GM23338 (cell line): ENCODE results near the gene ETV1. TPM values are rescaled to one million over a fixed set of nuclear protein-coding genes. Genes with fewer than 3 reads are reported as not detected.

Experiments
- ATAC-seq: fragments of 200-7000 bp; cut with Tn5 transposase; 3 replicates; pipeline ENCODE4 v1.9.1; 2020
- DNase-seq: peaks from one replicate; pipeline ENCODE4 v3.0.0-alpha.2; 2015; ENCODE audit warnings: low spot score
- H2AFZ ChIP-seq: fragments of 200-600 bp; sonication (generic); 2 replicates; pipeline ENCODE4 v1.8.0; 2016; ENCODE audit warnings: antibody characterized with exemption, mild to moderate bottlenecking, moderate library complexity
- H3F3A ChIP-seq: fragments of 200-600 bp; sonication (generic); replicated peaks from 2 replicates; pipeline ENCODE4 v1.8.0; 2017; ENCODE audit warnings: antibody characterized with exemption, mixed run types, low read depth
- H3K27ac ChIP-seq: fragments of 200-600 bp; sonication (generic); 2 replicates; pipeline ENCODE4 v1.6.1; 2016; ENCODE audit warnings: low read depth
- H3K27me3 ChIP-seq: fragments of 200-600 bp; sonication (generic); 2 replicates; pipeline ENCODE4 v1.8.0; 2016; ENCODE audit warnings: mild to moderate bottlenecking, mixed run types, moderate library complexity; ENCODE audit not compliant: insufficient read depth
- H3K36me3 ChIP-seq: fragments of 200-600 bp; sonication (generic); 2 replicates; pipeline ENCODE4 v1.8.0; 2016; ENCODE audit warnings: mild to moderate bottlenecking; ENCODE audit not compliant: insufficient read depth
- H3K4me1 ChIP-seq: fragments of 200-600 bp; sonication (generic); 2 replicates; pipeline ENCODE4 v1.8.0; 2016; ENCODE audit warnings: mild to moderate bottlenecking, moderate library complexity; ENCODE audit not compliant: insufficient read depth
- H3K4me2 ChIP-seq: fragments of 200-600 bp; sonication (generic); 2 replicates; pipeline ENCODE4 v1.7.1; 2017; ENCODE audit warnings: mixed run types
- H3K4me3 ChIP-seq: fragments of 200-600 bp; sonication (generic); 2 replicates; pipeline ENCODE4 v1.6.1; 2016; ENCODE audit warnings: mixed run types
- H3K79me2 ChIP-seq: fragments of 200-600 bp; sonication (generic); replicated peaks from 2 replicates; pipeline ENCODE4 v1.8.0; 2017; ENCODE audit warnings: mild to moderate bottlenecking; ENCODE audit not compliant: insufficient read depth
- H3K9me2 ChIP-seq: fragments of 200-600 bp; sonication (generic); 2 replicates; pipeline ENCODE4 v1.8.0; 2017; ENCODE audit not compliant: insufficient read depth
- H4K20me1 ChIP-seq: fragments of 200-600 bp; sonication (generic); replicated peaks from 2 replicates; pipeline ENCODE4 v1.8.0; 2017; ENCODE audit warnings: mild to moderate bottlenecking; ENCODE audit not compliant: insufficient read depth
- H3K27ac Mint-ChIP-seq: 2 replicates; pipeline ENCODE4 v1.8.0; 2020; ENCODE audit warnings: inconsistent platforms, mild to moderate bottlenecking, moderate library complexity, mixed read lengths
- H3K27me3 Mint-ChIP-seq: 3 replicates; pipeline ENCODE4 v1.8.0; 2022; ENCODE audit warnings: low read depth, mild to moderate bottlenecking, moderate library complexity, mixed read lengths, inconsistent platforms; ENCODE audit not compliant: insufficient read depth, poor library complexity
- H3K36me3 Mint-ChIP-seq: 3 replicates; pipeline ENCODE4 v1.8.0; 2021; ENCODE audit warnings: low read depth, mild to moderate bottlenecking, inconsistent platforms, moderate library complexity, mixed read lengths
- H3K4me1 Mint-ChIP-seq: 3 replicates; pipeline ENCODE4 v1.8.0; 2020; ENCODE audit warnings: mild to moderate bottlenecking, inconsistent platforms, mixed read lengths
- H3K4me3 Mint-ChIP-seq: 3 replicates; pipeline ENCODE4 v1.8.0; 2021; ENCODE audit warnings: moderate library complexity, mild to moderate bottlenecking, inconsistent platforms, mixed read lengths
- H3K9me3 Mint-ChIP-seq: 3 replicates; pipeline ENCODE4 v1.8.0; 2020; ENCODE audit warnings: moderate library complexity, mild to moderate bottlenecking, inconsistent platforms, mixed read lengths
- CREB1 ChIP-seq: fragments of 250-450 bp; sonication (Bioruptor Pico); IDR thresholded peaks from 2 replicates; pipeline ENCODE4 v1.5.0; 2020; ENCODE audit warnings: low read depth, mild to moderate bottlenecking, moderate library complexity
- EZH2phosphoT487 ChIP-seq: fragments of 200-600 bp; sonication (generic); IDR thresholded peaks from one replicate; pipeline ENCODE4 v1.8.1; 2018; ENCODE audit warnings: antibody characterized with exemption; ENCODE audit not compliant: unreplicated experiment
- NANOG ChIP-seq: IDR thresholded peaks from 2 replicates; pipeline ENCODE4 v1.6.1; 2016; ENCODE audit warnings: antibody characterized with exemption, borderline replicate concordance
- STAT1 ChIP-seq: IDR thresholded peaks from one replicate; pipeline ENCODE4 v1.6.1; 2016; ENCODE audit warnings: antibody characterized with exemption; ENCODE audit not compliant: unreplicated experiment
- ZNF114 ChIP-seq: fragments of 250-450 bp; sonication (Bioruptor Pico); IDR thresholded peaks from 2 replicates; pipeline ENCODE4 v1.5.0; 2020; ENCODE audit warnings: mild to moderate bottlenecking, moderate library complexity
- ZNF331 ChIP-seq: fragments of 250-450 bp; sonication (Bioruptor Pico); IDR thresholded peaks from 2 replicates; pipeline ENCODE4 v1.5.0; 2020; ENCODE audit warnings: low read depth, mild to moderate bottlenecking, moderate library complexity
- polyA plus RNA-seq: library from polyadenylated mRNA; unstranded; fragments of >200 nt; fragmentation: Nextera tagmentation; extraction: Ambion mirVana; gene quantifications from 2 replicates; pipeline ENCODE4 v1.2.1, GENCODE V29; 2016
- small RNA-seq: library from RNA; depleted of rRNA; stranded (forward); fragments of <200 nt; gene quantifications from one replicate; pipeline ENCODE3, GENCODE V24; 2014; ENCODE audit warnings: low replicate concordance
- total RNA-seq: library from RNA; depleted of rRNA; stranded (reverse); fragments of >200 nt; shearing (Covaris generic); gene quantifications from 2 replicates; pipeline ENCODE4 v1.2.3, GENCODE V29; 2014
- TF ChIP-seq, protein P1 (sequence below): IDR thresholded peaks from one replicate; pipeline ENCODE4 v1.6.1; 2018; ENCODE audit warnings: antibody characterized with exemption; ENCODE audit not compliant: unreplicated experiment
- TF ChIP-seq, protein P2 (sequence below): IDR thresholded peaks from 2 replicates; pipeline ENCODE4 v1.6.1; 2016; ENCODE audit warnings: antibody characterized with exemption

The ETV1 gene
- total and polyA plus RNA-seq, 2 experiments from 2014 or later, result 49.4 to 61.9 TPM

DNA sequence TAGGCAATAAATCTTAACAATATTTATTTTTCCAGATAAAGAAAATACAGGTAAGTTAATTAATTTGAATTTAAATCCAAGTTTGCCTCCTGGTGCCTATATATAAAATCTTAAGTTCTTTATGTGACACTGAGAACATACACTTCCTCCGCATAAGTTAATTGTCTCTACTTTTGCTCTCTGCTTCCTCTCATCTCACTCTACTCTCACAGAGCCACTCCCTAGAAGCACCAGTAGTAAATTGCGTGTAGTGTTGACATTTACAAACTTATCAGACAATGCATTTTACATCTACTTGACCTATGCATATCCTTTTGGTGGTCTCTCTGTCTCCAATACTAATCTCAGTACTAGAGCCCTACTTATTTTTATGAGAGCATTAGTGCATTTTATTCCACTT lies 144.5 kb downstream of the ETV1 start (continued):
- TF ChIP-seq, protein P1, sequence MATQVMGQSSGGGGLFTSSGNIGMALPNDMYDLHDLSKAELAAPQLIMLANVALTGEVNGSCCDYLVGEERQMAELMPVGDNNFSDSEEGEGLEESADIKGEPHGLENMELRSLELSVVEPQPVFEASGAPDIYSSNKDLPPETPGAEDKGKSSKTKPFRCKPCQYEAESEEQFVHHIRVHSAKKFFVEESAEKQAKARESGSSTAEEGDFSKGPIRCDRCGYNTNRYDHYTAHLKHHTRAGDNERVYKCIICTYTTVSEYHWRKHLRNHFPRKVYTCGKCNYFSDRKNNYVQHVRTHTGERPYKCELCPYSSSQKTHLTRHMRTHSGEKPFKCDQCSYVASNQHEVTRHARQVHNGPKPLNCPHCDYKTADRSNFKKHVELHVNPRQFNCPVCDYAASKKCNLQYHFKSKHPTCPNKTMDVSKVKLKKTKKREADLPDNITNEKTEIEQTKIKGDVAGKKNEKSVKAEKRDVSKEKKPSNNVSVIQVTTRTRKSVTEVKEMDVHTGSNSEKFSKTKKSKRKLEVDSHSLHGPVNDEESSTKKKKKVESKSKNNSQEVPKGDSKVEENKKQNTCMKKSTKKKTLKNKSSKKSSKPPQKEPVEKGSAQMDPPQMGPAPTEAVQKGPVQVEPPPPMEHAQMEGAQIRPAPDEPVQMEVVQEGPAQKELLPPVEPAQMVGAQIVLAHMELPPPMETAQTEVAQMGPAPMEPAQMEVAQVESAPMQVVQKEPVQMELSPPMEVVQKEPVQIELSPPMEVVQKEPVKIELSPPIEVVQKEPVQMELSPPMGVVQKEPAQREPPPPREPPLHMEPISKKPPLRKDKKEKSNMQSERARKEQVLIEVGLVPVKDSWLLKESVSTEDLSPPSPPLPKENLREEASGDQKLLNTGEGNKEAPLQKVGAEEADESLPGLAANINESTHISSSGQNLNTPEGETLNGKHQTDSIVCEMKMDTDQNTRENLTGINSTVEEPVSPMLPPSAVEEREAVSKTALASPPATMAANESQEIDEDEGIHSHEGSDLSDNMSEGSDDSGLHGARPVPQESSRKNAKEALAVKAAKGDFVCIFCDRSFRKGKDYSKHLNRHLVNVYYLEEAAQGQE, result no peak
- TF ChIP-seq NANOG, result no peak

DNA sequence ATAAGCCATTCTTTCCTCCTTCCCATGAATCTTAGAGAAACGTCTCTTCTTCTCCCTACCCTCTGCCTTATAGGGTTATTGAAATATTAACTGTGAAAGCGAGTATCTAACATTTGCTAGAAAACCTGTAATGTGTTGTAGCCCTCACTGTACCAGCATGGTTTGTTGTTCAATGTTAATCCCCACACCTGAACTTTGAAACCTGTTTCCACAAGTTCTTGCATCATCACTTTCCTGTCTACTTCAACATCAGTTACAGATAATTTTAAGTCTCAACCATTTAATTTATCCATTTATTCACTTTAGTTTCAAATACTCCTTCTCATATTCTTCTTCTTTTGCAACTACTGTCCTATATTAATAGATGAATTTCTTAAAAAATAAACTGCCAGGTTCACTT lies 148.2 kb downstream of the ETV1 start:
- no peaks in the 10 kb centered on the region for H3K27me3 ChIP-seq
- no peak overlapping the region for H3K27ac ChIP-seq
- peaks cover 19% of the 10 kb centered on the region for H3K4me1 Mint-ChIP-seq
- H3K27me3 Mint-ChIP-seq, result peaks cover 2% of the 10 kb centered on the region
- H3K4me3 ChIP-seq, result no peak overlapping the region
- no peaks in the 10 kb centered on the region for H4K20me1 ChIP-seq
- ATAC-seq, result no peak
- no peaks in the 10 kb centered on the region for H3K4me1 ChIP-seq
- H3K9me2 ChIP-seq, result no peaks in the 10 kb centered on the region
- H3K27ac Mint-ChIP-seq, result no peak overlapping the region
- H2AFZ ChIP-seq, result no peak overlapping the region
- H3K4me2 ChIP-seq, result no peak overlapping the region
- no peak overlapping the region for H3K4me3 Mint-ChIP-seq
- H3F3A ChIP-seq, result no peaks in the 10 kb centered on the region
- no peak for DNase-seq
- H3K36me3 ChIP-seq, result no peaks in the 10 kb centered on the region
- H3K9me3 Mint-ChIP-seq, result no peaks in the 10 kb centered on the region; the same call in 2 of the 3 replicates
- TF ChIP-seq, protein P2, sequence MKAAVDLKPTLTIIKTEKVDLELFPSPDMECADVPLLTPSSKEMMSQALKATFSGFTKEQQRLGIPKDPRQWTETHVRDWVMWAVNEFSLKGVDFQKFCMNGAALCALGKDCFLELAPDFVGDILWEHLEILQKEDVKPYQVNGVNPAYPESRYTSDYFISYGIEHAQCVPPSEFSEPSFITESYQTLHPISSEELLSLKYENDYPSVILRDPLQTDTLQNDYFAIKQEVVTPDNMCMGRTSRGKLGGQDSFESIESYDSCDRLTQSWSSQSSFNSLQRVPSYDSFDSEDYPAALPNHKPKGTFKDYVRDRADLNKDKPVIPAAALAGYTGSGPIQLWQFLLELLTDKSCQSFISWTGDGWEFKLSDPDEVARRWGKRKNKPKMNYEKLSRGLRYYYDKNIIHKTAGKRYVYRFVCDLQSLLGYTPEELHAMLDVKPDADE, result no peak
- TF ChIP-seq ZNF114 (CRISPR knock-in tag), result no peak
- TF ChIP-seq CREB1 (CRISPR knock-in tag), result no peak
- no peak for TF ChIP-seq NANOG
- TF ChIP-seq EZH2phosphoT487, result no peak
- TF ChIP-seq, protein P1, result no peak
- TF ChIP-seq ZNF331 (CRISPR knock-in tag), result no peak
- TF ChIP-seq STAT1, result no peak
- H3K79me2 ChIP-seq, result no peaks in the 10 kb centered on the region
- no peaks in the 10 kb centered on the region for H3K36me3 Mint-ChIP-seq

Small RNA genes lying within 50 kb of the gene (small RNA-seq; reads per million reads assigned to genes)
- gene RF00019, result not detected
